DOHH2 (cell line): ENCODE data around the gene CAMTA1.

ENCODE experiments used
- H3F3A ChIP-seq: fragments of 200-600 bp; sonication (generic), shearing (Covaris generic); 2 replicates; pipeline ENCODE4 v1.6.0; 2016; ENCODE audit warnings: antibody characterized with exemption, mild to moderate bottlenecking; ENCODE audit not compliant: control insufficient read depth, insufficient read depth
- H3K27ac ChIP-seq: fragments of 200-600 bp; sonication (generic); 2 replicates; pipeline ENCODE4 v1.5.1; 2014; ENCODE audit warnings: low read depth, mild to moderate bottlenecking, low read length, moderate library complexity
- H3K27me3 ChIP-seq: fragments of 200-600 bp; sonication (generic); 2 replicates; pipeline ENCODE4 v1.6.1; 2014; ENCODE audit warnings: mild to moderate bottlenecking, low read length, mixed read lengths; ENCODE audit not compliant: control insufficient read depth
- H3K36me3 ChIP-seq: fragments of 200-600 bp; sonication (generic); 2 replicates; pipeline ENCODE4 v1.6.1; 2014; ENCODE audit warnings: mild to moderate bottlenecking, low read length, moderate library complexity, mixed read lengths; ENCODE audit not compliant: control insufficient read depth
- H3K4me1 ChIP-seq: fragments of 200-600 bp; sonication (generic); 2 replicates; pipeline ENCODE4 v1.6.1; 2014; ENCODE audit warnings: mild to moderate bottlenecking, low read length, mixed read lengths; ENCODE audit not compliant: control insufficient read depth
- H3K4me2 ChIP-seq: fragments of 200-600 bp; sonication (generic); 2 replicates; pipeline ENCODE4 v1.6.0; 2014; ENCODE audit warnings: mild to moderate bottlenecking, low read length, moderate library complexity
- H3K4me3 ChIP-seq: fragments of 200-600 bp; sonication (generic); 2 replicates; pipeline ENCODE4 v1.5.1; 2014; ENCODE audit warnings: mild to moderate bottlenecking, low read length, mixed read lengths
- H3K79me2 ChIP-seq: fragments of 200-600 bp; sonication (generic); 2 replicates; pipeline ENCODE4 v1.6.1; 2014; ENCODE audit warnings: mild to moderate bottlenecking, low read length, mixed read lengths; ENCODE audit not compliant: control insufficient read depth
- H3K9me2 ChIP-seq: fragments of 200-600 bp; sonication (generic); replicated peaks from 2 replicates; pipeline ENCODE4 v1.6.1; 2014; ENCODE audit warnings: mild to moderate bottlenecking, low read length, mixed read lengths; ENCODE audit not compliant: control insufficient read depth
- H3K9me3 ChIP-seq: fragments of 200-600 bp; sonication (generic); 2 replicates; pipeline ENCODE4 v1.6.1; 2014; ENCODE audit warnings: antibody characterized with exemption, low read length, mixed read lengths; ENCODE audit not compliant: control insufficient read depth, insufficient read depth
- H4K20me1 ChIP-seq: fragments of 200-600 bp; sonication (generic); 2 replicates; pipeline ENCODE4 v1.6.0; 2014; ENCODE audit warnings: low read depth, mild to moderate bottlenecking, antibody characterized with exemption, low read length, moderate library complexity; ENCODE audit not compliant: control insufficient read depth, insufficient read depth
- CTCF ChIP-seq: fragments of 200-600 bp; sonication (generic); IDR thresholded peaks from one replicate; pipeline ENCODE4 v1.5.1; 2014; ENCODE audit warnings: antibody characterized with exemption, mild to moderate bottlenecking, low read depth, low read length; ENCODE audit not compliant: poor library complexity, severe bottlenecking
- EZH2phosphoT487 ChIP-seq: fragments of 200-600 bp; sonication (generic); IDR thresholded peaks from 2 replicates; pipeline ENCODE4 v1.6.1; 2017; ENCODE audit warnings: borderline replicate concordance, mild to moderate bottlenecking, antibody characterized with exemption, low read length, moderate library complexity, mixed read lengths

Gene CAMTA1

GRCh38 chr1:7440154-7440553, 654.9 kb downstream of the CAMTA1 start:
- Histone ChIP-seq H3K79me2 (no peaks in the 10 kb centered on the region), H3K4me1 (no peaks in the 10 kb centered on the region), H3K9me3 (no peaks in the 10 kb centered on the region), H3K36me3 (no peaks in the 10 kb centered on the region), H3K9me2 (no peaks in the 10 kb centered on the region), H3K27me3 (no peaks in the 10 kb centered on the region), H3K27ac (no peak overlapping the region), H3F3A (no peaks in the 10 kb centered on the region), H4K20me1 (no peaks in the 10 kb centered on the region), H3K4me2 (no peak overlapping the region), H3K4me3 (no peak overlapping the region)
- no peak for TF ChIP-seq EZH2phosphoT487

GRCh38 chr1:7441143-7441841, 656.0 kb downstream of the CAMTA1 start:
- H3K9me3 ChIP-seq, result no peaks in the 10 kb centered on the region
- no peaks in the 10 kb centered on the region for H3F3A ChIP-seq
- TF ChIP-seq CTCF, result no peak
- TF ChIP-seq EZH2phosphoT487, result no peak
- H3K9me2 ChIP-seq, result no peaks in the 10 kb centered on the region
- no peaks in the 10 kb centered on the region for H3K79me2 ChIP-seq
- no peak overlapping the region for H3K27ac ChIP-seq
- H3K4me1 ChIP-seq, result no peaks in the 10 kb centered on the region
- H3K4me3 ChIP-seq, result no peak overlapping the region
- no peaks in the 10 kb centered on the region for H3K36me3 ChIP-seq
- no peaks in the 10 kb centered on the region for H4K20me1 ChIP-seq
- H3K27me3 ChIP-seq, result no peaks in the 10 kb centered on the region
- no peak overlapping the region for H3K4me2 ChIP-seq

- Histone ChIP-seq H4K20me1 (no peaks in the 10 kb centered on the region), H3K27me3 (no peaks in the 10 kb centered on the region), H3K36me3 (no peaks in the 10 kb centered on the region), H3K79me2 (no peaks in the 10 kb centered on the region), H3K4me2 (no peak overlapping the region), H3K4me3 (no peak overlapping the region), H3F3A (no peaks in the 10 kb centered on the region), H3K9me3 (no peaks in the 10 kb centered on the region), H3K9me2 (no peaks in the 10 kb centered on the region), H3K27ac (no peak overlapping the region), H3K4me1 (no peaks in the 10 kb centered on the region)
- TF ChIP-seq EZH2phosphoT487 (no peak), CTCF (no peak)
Observed at GRCh38 chr1:7442036-7442435, 656.8 kb downstream of the CAMTA1 start.

- H3K9me2 ChIP-seq, result no peaks in the 10 kb centered on the region
- no peak overlapping the region for H3K27ac ChIP-seq
- no peaks in the 10 kb centered on the region for H3K79me2 ChIP-seq
- TF ChIP-seq CTCF, result no peak
- no peak for TF ChIP-seq EZH2phosphoT487
- H3K4me3 ChIP-seq, result no peak overlapping the region
- no peaks in the 10 kb centered on the region for H3K36me3 ChIP-seq
- no peaks in the 10 kb centered on the region for H4K20me1 ChIP-seq
- no peaks in the 10 kb centered on the region for H3F3A ChIP-seq
- no peak overlapping the region for H3K4me2 ChIP-seq
- no peaks in the 10 kb centered on the region for H3K4me1 ChIP-seq
- H3K27me3 ChIP-seq, result no peaks in the 10 kb centered on the region
- no peaks in the 10 kb centered on the region for H3K9me3 ChIP-seq
Observed at GRCh38 chr1:7442918-7443317, 657.7 kb downstream of the CAMTA1 start.
